ENCODE measurements around the gene CYB5D1. TPM values are rescaled to one million over a fixed set of nuclear protein-coding genes. Genes with fewer than 3 reads are reported as not detected.
A peak's percentile ranks its signal among the peaks of the same experiment; 100 is the strongest.

CYB5D1 gene
- polyA plus RNA-seq, 1 experiment: 8.1 TPM

DNA sequence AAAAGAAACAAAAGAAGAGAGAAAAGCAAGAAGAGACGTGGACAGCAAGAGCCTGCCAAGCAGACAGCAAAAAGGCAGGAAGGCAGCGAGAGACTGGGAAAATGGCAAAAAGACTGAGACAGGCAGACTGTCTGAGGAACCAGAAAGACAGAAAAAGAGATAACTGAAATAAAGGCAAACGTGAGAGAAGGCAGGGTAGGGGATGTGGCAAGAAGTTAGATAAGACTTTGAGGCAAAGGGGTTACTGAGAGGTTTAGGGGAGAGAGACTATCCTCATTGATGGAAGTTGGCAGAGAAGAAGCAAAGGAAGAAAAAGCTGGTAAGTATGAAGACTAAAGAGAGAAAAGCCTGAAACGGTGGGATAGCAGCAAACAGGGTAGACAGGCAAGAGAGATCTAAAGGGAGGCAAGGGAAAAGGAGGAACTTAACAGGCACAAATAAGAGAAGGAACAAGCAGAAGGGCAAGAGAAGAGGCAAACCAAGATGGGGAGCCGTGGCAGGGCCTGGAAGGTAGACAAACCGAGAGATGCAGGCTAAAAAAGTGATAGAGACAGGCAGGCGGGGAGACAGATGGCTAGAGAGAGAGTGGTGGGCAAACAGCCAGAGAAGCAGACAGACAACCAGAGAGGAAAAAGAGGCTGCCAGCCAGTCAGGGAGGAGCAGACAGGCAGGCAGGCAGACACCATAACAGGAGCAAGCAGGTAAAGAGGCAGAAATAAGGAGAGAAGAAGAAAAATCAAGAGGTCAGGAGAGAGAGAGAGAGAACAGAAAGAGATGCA is 23.7 kb downstream of the CYB5D1 start:
- Histone ChIP-seq H3K4me3 (ENCODE audit: low read depth, low read length) (no peak overlapping the region), H3K9me3 (ENCODE audit: control insufficient read depth, insufficient read depth, low read length) (no peaks in the 10 kb centered on the region; the same call in 1 of the 2 replicates), H3K27ac (ENCODE audit: low read depth, low read length) (no peak overlapping the region), H3K27me3 (ENCODE audit: control insufficient read depth, insufficient read depth, low read length) (no peaks in the 10 kb centered on the region)
- POLR2A ChIA-PET: no interaction called here
- CTCF ChIA-PET: no interaction called here
- no peak for DNase-seq (ENCODE audit: low read depth, low spot score)
- no peak for TF ChIP-seq CTCF (IDR thresholded peaks at IDR 0.05; ENCODE audit: low read depth, low read length)

DNA sequence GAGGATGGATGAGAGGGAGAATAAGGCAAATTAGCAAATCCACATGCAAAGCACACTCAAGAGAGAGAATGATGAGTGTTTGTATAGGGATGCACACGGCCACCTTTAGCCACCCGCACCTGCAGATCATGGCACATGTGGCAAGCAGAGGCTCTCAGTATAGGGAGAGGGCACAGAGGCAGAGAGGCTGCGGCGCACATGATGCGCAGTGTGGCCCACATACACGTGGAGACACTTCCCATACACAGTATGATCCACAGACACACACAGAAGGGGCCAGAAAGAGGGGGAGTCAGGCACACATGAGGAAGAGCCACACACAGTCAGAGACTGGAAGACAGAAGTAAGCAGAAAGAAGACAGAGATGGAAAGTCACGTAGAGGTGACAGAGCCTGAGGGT is 24.3 kb downstream of the CYB5D1 start:
- DNase-seq (ENCODE audit: low read depth, low spot score): no peak
- CTCF ChIA-PET: interaction anchor here (1.2 kb wide), 1 partner anchor 108 kb away, joined by 4 read pairs; no protein-coding TSS in a partner anchor
- POLR2A ChIA-PET: no interaction called here
- TF ChIP-seq CTCF (IDR thresholded peaks at IDR 0.05; ENCODE audit: low read depth, low read length): no peak
- H3K27ac ChIP-seq (ENCODE audit: low read depth, low read length): no peak overlapping the region
- no peaks in the 10 kb centered on the region for H3K27me3 ChIP-seq (ENCODE audit: control insufficient read depth, insufficient read depth, low read length)
- no peak overlapping the region for H3K4me3 ChIP-seq (ENCODE audit: low read depth, low read length)
- no peaks in the 10 kb centered on the region; the same call in 1 of the 2 replicates for H3K9me3 ChIP-seq (ENCODE audit: control insufficient read depth, insufficient read depth, low read length)

GRCh38 chr17:7882629-7883028 is 24.8 kb downstream of the CYB5D1 start:
- Histone ChIP-seq H3K27ac (ENCODE audit: low read depth, low read length) (no peak overlapping the region), H3K9me3 (ENCODE audit: control insufficient read depth, insufficient read depth, low read length) (no peaks in the 10 kb centered on the region; the same call in 1 of the 2 replicates), H3K4me3 (ENCODE audit: low read depth, low read length) (no peak overlapping the region), H3K27me3 (ENCODE audit: control insufficient read depth, insufficient read depth, low read length) (no peaks in the 10 kb centered on the region)
- DNase-seq (ENCODE audit: low read depth, low spot score): no peak
- TF ChIP-seq CTCF (IDR thresholded peaks at IDR 0.05; ENCODE audit: low read depth, low read length): no peak
- POLR2A ChIA-PET: interaction anchor here (1.1 kb wide), 1 partner anchor 50 kb away, joined by 3 read pairs; no protein-coding TSS in a partner anchor
- CTCF ChIA-PET: interaction anchor here (1.2 kb wide), 2 partner anchors 15 to 107 kb away, joined by 3 to 4 read pairs; no protein-coding TSS in a partner anchor

DNA sequence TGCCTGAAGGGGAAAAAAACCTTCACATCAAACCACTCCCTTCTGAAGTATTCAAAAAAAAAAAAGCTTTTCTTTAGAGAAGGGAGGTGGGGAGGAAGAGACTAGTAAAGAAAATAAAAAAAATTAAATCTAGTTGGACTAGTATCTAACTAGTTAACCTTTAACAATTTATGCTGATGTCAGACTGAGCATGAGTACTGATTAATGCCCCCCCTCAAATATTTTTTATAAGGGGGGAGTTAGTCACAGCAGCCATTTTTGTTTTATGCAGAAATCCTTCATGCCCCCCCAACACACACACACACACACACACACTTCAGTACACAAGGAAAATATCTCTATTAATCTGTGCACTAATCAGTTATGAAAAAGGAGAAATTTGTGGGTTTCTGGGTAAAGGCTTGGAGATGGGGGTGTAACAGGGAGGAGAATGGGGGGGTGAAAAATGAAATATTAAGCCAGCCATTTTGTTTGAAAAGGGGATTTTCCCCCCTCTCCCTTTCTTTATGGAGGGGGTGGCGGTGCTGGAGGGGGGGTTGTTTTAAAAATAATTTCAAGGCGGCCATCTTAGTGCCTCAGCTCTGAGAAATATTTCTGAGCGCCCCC is 26.1 kb downstream of the CYB5D1 start:
- Histone ChIP-seq H3K4me3 (ENCODE audit: low read depth, low read length) (peak overlapping the region; percentile 72), H3K27ac (ENCODE audit: low read depth, low read length) (no peak overlapping the region), H3K27me3 (ENCODE audit: control insufficient read depth, insufficient read depth, low read length) (no peaks in the 10 kb centered on the region), H3K9me3 (ENCODE audit: control insufficient read depth, insufficient read depth, low read length) (no peaks in the 10 kb centered on the region; the same call in 1 of the 2 replicates)
- DNase-seq (ENCODE audit: low read depth, low spot score): no peak
- no peak for TF ChIP-seq CTCF (IDR thresholded peaks at IDR 0.05; ENCODE audit: low read depth, low read length)
- CTCF ChIA-PET: interaction anchor here (1.1 to 1.2 kb wide), 2 partner anchors 14 to 157 kb away, joined by 3 read pairs; no protein-coding TSS in a partner anchor
- POLR2A ChIA-PET: interaction anchor here (0.7 to 1.1 kb wide), 2 partner anchors 11 to 49 kb away, joined by 3 to 4 read pairs; no protein-coding TSS in a partner anchor

All from AG04450 (cell line).